ENCODE measurements around the gene PANX3.

PANX3 gene

DNA sequence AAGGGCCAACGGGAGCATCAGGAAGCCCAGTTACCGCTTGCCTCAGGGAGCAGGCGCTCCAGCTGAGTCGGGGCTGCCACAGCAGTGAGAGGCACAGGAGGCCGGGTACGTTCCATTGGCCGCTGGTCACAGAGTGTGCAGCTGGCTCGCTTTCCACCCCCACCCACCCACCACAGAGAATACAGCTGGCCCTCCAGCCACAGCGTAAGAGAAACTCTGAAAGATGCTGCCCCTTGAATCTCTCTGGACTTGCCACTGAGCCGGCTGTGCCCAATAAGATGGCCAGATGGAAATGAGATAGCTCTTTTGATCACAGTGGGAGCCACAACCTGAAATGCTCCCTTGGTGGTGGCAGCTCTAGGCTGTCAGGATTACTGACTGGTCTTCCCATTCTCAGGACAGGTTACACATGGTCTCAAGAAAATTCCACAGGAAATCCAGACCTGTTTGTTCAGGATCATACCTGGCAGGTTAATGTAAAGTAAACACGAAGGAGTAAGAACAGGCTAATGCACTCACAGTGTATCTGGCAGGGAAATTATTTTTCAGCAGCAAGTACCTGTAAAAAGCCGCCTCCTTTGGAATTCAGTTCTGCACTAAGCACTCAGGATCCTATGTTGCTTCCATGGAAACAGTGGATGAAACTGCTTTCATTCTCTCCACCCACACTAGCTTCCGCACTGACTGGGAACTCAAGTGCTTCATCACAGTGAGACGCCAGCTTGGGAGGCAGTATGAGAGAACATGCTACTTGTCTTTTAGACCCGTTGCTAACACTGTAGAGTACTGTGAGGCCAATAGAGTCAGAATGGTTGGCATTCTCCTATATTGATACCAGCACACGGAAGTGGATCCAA, 45.8 kb downstream of the PANX3 start:
- TF ChIP-seq, protein P1, sequence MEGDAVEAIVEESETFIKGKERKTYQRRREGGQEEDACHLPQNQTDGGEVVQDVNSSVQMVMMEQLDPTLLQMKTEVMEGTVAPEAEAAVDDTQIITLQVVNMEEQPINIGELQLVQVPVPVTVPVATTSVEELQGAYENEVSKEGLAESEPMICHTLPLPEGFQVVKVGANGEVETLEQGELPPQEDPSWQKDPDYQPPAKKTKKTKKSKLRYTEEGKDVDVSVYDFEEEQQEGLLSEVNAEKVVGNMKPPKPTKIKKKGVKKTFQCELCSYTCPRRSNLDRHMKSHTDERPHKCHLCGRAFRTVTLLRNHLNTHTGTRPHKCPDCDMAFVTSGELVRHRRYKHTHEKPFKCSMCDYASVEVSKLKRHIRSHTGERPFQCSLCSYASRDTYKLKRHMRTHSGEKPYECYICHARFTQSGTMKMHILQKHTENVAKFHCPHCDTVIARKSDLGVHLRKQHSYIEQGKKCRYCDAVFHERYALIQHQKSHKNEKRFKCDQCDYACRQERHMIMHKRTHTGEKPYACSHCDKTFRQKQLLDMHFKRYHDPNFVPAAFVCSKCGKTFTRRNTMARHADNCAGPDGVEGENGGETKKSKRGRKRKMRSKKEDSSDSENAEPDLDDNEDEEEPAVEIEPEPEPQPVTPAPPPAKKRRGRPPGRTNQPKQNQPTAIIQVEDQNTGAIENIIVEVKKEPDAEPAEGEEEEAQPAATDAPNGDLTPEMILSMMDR (IDR thresholded peaks at IDR 0.05; ENCODE audit: borderline replicate concordance, insufficient read depth, low read depth, low read length) = no peak
- H3K4me3 ChIP-seq (ENCODE audit: low read depth, low read length) = no peak overlapping the region

DNA sequence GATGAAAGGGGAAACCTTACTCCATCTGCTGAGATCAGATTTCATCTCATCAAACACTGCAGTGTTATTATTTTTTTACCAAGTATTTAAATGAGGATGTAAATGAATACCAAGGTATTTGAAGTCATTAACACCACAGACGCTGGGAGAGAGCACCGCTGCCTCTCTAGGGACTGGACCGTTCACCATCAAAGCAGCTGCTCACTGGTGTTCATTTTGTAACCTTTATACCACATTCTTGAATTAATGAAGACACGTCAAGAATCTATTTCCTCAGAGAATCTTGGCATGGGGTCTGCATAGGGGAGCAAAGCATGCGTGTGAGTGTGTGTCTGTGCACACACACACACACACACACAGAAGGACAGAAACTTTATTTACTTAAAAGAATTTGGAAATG, 46.7 kb downstream of the PANX3 start:
- no peak overlapping the region for H3K4me3 ChIP-seq (ENCODE audit: low read depth, low read length)
- TF ChIP-seq, protein P1 (IDR thresholded peaks at IDR 0.05; ENCODE audit: borderline replicate concordance, insufficient read depth, low read depth, low read length) = no peak

DNA sequence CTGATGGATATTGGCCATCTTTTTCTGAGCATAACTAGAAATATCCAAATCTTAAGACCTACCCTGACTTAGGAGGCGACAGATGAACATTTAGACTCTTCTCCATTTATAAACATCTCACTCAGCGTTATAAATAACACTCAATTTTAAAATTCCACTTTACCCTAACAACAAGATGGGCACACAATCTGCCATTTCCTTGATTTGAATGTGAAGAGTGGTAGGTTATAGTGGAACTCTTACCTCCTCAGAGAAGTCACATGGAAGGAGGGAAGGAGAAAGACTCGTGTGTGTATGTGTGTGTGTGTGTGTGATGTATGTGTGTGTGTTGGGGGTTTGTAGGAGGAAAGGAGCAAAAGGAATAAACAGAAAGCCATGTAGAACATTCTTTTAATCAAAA, 47.3 kb downstream of the PANX3 start:
- H3K4me3 ChIP-seq (ENCODE audit: low read depth, low read length) = no peak overlapping the region
- TF ChIP-seq, protein P1 (IDR thresholded peaks at IDR 0.05; ENCODE audit: borderline replicate concordance, insufficient read depth, low read depth, low read length) = no peak

GRCh38 chr11:124658986-124659385, 47.8 kb downstream of the PANX3 start:
- no peak overlapping the region for H3K4me3 ChIP-seq (ENCODE audit: low read depth, low read length)
- TF ChIP-seq, protein P1 (IDR thresholded peaks at IDR 0.05; ENCODE audit: borderline replicate concordance, insufficient read depth, low read depth, low read length) = no peak

DNA sequence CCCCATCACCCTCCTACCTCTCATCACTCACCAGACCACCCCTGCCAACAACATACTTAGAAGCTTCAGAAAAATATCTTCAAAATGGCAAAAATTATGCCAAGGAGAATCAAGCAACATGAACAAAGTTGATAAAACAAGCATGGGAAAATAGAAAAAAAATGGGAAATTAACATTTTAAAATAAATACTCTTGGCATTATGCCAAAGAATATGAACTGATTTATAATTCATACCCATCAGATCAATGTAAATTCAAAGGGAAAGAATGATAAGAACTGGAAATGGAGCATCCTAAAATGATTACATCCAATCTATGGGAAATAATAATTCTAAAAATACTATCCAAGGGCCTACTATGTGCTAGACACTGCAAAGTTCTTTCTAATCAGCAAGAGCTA, 50.3 kb downstream of the PANX3 start:
- H3K4me3 ChIP-seq (ENCODE audit: low read depth, low read length) = no peak overlapping the region
- TF ChIP-seq, protein P1 (IDR thresholded peaks at IDR 0.05; ENCODE audit: borderline replicate concordance, insufficient read depth, low read depth, low read length) = no peak

DNA sequence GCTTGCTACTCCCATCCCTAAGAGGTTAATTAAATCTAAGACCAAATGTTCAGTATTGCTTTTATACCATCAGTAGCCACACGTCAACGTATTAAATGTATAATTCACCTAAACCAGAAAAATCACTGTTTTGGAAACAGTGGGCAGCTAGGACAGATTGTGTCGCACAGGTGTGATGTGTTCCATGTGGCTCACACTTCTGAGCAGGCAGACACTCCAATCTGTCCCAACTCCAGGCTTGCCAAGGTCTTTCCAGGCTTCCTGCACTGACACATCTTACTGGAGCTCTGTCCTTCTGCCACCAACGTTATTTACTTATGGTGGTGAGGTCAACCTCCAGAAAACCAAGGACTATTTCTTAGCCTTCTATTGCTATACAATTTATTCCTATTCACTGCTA, 50.9 kb downstream of the PANX3 start:
- no peak overlapping the region for H3K4me3 ChIP-seq (ENCODE audit: low read depth, low read length)
- TF ChIP-seq, protein P1 (IDR thresholded peaks at IDR 0.05; ENCODE audit: borderline replicate concordance, insufficient read depth, low read depth, low read length) = no peak

DNA sequence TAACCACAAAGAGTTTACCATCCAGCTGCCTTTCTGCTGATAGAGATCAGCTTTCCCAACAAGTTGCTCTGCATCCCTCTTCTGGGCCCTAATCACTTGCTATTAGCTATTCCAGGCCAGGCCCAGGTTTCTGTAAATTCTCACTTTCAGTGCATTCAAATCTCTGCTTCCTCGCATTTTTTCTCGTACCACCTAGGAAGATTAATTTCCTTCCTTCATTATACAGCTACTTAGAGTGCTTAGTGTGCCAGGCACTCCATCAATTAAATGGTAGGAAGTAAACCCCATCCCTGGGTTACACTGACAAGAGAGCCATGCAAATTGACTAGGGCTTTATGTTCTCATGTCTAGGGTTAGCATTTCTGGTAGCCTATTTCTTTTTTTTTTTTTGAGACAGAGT, 52.6 kb downstream of the PANX3 start:
- TF ChIP-seq, protein P1 (IDR thresholded peaks at IDR 0.05; ENCODE audit: borderline replicate concordance, insufficient read depth, low read depth, low read length) = no peak

More for the DNA sequence above, 52.6 kb downstream of the PANX3 start:
- no peak overlapping the region for H3K4me3 ChIP-seq (ENCODE audit: low read depth, low read length)
